HL-60 (cell line): ENCODE measurements around the gene KRTAP10-2.
"Not testable (repeated sequence)": the region's sequence is repeated elsewhere in the genome, so short reads cannot be mapped to it uniquely, and the experiment has no call there.

Source experiments
- DNase-seq, 2 experiments: peaks; one replicate each; pipeline ENCODE4 v3.0.0-alpha.2; 2010 to 2020; ENCODE audit warnings: low read depth in 1 of 2, low spot score in 1 of 2
- H3K27ac ChIP-seq: fragments of 250-450 bp; sonication (Bioruptor Pico); replicated peaks from 2 replicates; pipeline ENCODE4 v1.5.1; 2020; ENCODE audit warnings: mild to moderate bottlenecking, moderate library complexity
- H3K27me3 ChIP-seq: fragments of 250-450 bp; sonication (Bioruptor Pico); 2 replicates; pipeline ENCODE4 v1.5.1; 2021; ENCODE audit warnings: mild to moderate bottlenecking, moderate library complexity; ENCODE audit not compliant: insufficient read depth, poor library complexity, severe bottlenecking
- H3K4me3 ChIP-seq: replicated peaks from 2 replicates; pipeline ENCODE4 v1.5.1; 2011; ENCODE audit warnings: mild to moderate bottlenecking, control low read depth, low read length; ENCODE audit not compliant: insufficient read depth
- CTCF ChIP-seq: IDR thresholded peaks from one replicate; pipeline ENCODE4 v1.5.1; 2011; ENCODE audit warnings: low read length, control low read depth, inconsistent platforms; ENCODE audit not compliant: insufficient read depth
- GABPA ChIP-seq: IDR thresholded peaks from 2 replicates; pipeline ENCODE4 v1.6.1; 2012; ENCODE audit warnings: low read depth
- POLR2AphosphoS5 ChIP-seq: IDR thresholded peaks from 2 replicates; pipeline ENCODE4 v1.6.1; 2012; ENCODE audit warnings: low read depth
- REST ChIP-seq: IDR thresholded peaks from 2 replicates; pipeline ENCODE4 v1.6.1; 2012; ENCODE audit warnings: low read depth; ENCODE audit not compliant: insufficient replicate concordance
- SPI1 ChIP-seq: IDR thresholded peaks from 2 replicates; pipeline ENCODE4 v1.6.1; 2012; ENCODE audit warnings: low read depth, mild to moderate bottlenecking, borderline replicate concordance

Gene KRTAP10-2

GRCh38 chr21:44594406-44594916 lies 43.2 kb upstream of the KRTAP10-2 start:
- TF ChIP-seq GABPA (no peak), CTCF (no peak), SPI1 (no peak), POLR2AphosphoS5 (no peak), REST (no peak)
- H3K27ac ChIP-seq = no peak overlapping the region
- no peak overlapping the region for H3K4me3 ChIP-seq
- no peak for DNase-seq
- no peaks in the 10 kb centered on the region for H3K27me3 ChIP-seq

- H3K4me3 ChIP-seq = no peak overlapping the region
- no peak for TF ChIP-seq POLR2AphosphoS5
- no peak for TF ChIP-seq GABPA
- TF ChIP-seq CTCF = no peak
- no peak for TF ChIP-seq REST
- no peak for TF ChIP-seq SPI1
- no peak overlapping the region for H3K27ac ChIP-seq
- H3K27me3 ChIP-seq = no peaks in the 10 kb centered on the region
- no peak for DNase-seq
Observed at GRCh38 chr21:44593598-44594405, 42.5 kb upstream of the KRTAP10-2 start.

GRCh38 chr21:44592446-44593311 lies 41.4 kb upstream of the KRTAP10-2 start, which contains the start of gene KRTAP10-6:
TSS of gene KRTAP10-6 (minus strand) at chr21:44592505. CDS start at chr21:44592484, 21 bp downstream.
- Histone ChIP-seq H3K4me3 (no peak within 1 kb of the TSS), H3K27ac (no peak within 1 kb of the TSS), H3K27me3 (no peaks in the 10 kb centered on the region)
- DNase-seq = no peak
- TF ChIP-seq GABPA = no peak
- no peak for TF ChIP-seq REST
- TF ChIP-seq SPI1 = no peak
- no peak for TF ChIP-seq POLR2AphosphoS5
- TF ChIP-seq CTCF = no peak

- not testable (repeated sequence) for H3K27ac ChIP-seq, DNase-seq, H3K27me3 ChIP-seq, H3K4me3 ChIP-seq
Observed at GRCh38 chr21:44591801-44592130, 40.5 kb upstream of the KRTAP10-2 start.
